KOPT-K1 (cell line): ENCODE results near the gene ZDHHC21.

ENCODE experiments used
- H3K27ac ChIP-seq: fragments of 200-600 bp; sonication (generic); 2 replicates; pipeline ENCODE4 v1.5.1; 2016; ENCODE audit warnings: antibody characterized with exemption, mild to moderate bottlenecking, low read depth, low read length; ENCODE audit not compliant: poor library complexity, severe bottlenecking
- H3K36me3 ChIP-seq: fragments of 200-600 bp; sonication (generic); 2 replicates; pipeline ENCODE4 v1.5.1; 2017; ENCODE audit warnings: antibody characterized with exemption, mild to moderate bottlenecking, low read length, moderate library complexity; ENCODE audit not compliant: insufficient read depth
- H3K9me3 ChIP-seq: fragments of 200-600 bp; sonication (generic); 2 replicates; pipeline ENCODE4 v1.5.1; 2017; ENCODE audit warnings: antibody characterized with exemption, low read length, mild to moderate bottlenecking; ENCODE audit not compliant: insufficient read depth, poor library complexity, severe bottlenecking

ZDHHC21 gene, protein sequence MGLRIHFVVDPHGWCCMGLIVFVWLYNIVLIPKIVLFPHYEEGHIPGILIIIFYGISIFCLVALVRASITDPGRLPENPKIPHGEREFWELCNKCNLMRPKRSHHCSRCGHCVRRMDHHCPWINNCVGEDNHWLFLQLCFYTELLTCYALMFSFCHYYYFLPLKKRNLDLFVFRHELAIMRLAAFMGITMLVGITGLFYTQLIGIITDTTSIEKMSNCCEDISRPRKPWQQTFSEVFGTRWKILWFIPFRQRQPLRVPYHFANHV

GRCh38 chr9:14693251-14693861 lies at the start of gene ZDHHC21:
ZDHHC21 (minus strand) TSS chr9:14693432; CDS start chr9:14674340, 19,092 bp downstream.
- Histone ChIP-seq H3K9me3 (no peaks in the 10 kb centered on the region), H3K27ac (no peak within 1 kb of the TSS), H3K36me3 (no peaks in the 10 kb centered on the region)

DNA sequence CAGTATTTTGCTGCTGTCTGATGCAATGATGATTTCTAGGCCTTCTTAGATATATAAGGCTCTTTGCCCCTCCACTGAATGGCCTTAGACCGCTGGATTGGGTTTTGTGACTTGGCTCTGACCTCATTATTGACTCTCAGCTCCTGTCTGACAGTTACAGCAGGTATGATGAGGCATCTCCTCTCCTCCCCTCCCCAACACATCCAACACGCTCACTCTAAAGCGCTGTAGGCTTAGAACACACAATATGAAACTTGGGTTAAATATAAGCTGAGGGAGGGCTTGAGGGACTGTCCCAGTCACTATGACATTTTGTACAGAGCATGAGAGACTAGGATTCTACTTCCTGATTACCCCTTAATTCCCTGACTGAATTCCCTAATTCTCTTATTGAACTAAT lies 48.1 kb upstream of the ZDHHC21 start:
- H3K9me3 ChIP-seq = no peaks in the 10 kb centered on the region
- H3K27ac ChIP-seq = no peak overlapping the region
- H3K36me3 ChIP-seq = no peaks in the 10 kb centered on the region

DNA sequence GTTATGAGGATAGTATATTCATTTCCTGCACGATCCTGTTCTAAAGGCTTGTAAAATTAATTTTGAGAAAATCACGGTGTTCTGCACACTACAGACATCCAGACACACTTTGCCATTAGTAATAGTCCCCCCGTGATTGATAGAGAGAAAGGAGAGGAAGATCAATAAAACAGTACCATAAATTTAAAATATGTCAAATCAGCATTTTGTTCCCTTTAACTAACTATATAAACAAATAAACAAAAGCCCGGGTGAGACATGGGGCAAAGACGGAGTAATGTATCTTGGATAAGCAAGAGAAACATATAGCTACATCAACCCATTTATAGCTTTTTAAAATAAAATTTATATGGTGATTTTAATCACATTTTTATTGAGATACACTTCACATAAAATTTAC lies 39.9 kb upstream of the ZDHHC21 start:
- no peaks in the 10 kb centered on the region for H3K9me3 ChIP-seq
- H3K27ac ChIP-seq = no peak overlapping the region
- no peaks in the 10 kb centered on the region for H3K36me3 ChIP-seq

GRCh38 chr9:14731294-14731981 lies 38.2 kb upstream of the ZDHHC21 start:
- no peaks in the 10 kb centered on the region for H3K36me3 ChIP-seq
- H3K27ac ChIP-seq = no peak overlapping the region
- no peaks in the 10 kb centered on the region for H3K9me3 ChIP-seq

DNA sequence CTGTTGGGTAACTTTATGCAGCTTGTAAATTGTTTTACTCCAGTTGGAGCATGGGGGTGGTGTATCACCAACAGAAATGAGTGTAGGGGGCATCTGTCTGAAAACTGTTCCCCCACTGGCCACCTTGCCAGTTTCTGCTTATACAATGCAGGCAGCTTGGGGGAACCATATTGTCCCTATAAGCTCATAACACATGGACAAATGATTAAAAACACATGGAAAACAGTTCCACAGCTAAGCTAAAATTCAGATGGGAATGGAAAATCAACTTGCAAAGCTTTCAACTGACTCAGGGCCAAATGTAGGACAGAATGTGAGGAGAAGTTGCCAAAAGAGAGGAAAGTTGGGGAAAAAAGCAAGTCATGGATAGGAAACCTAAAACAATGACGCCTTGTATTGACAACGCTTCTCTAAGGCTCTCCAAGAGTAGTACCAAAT lies 37.2 kb upstream of the ZDHHC21 start:
- no peaks in the 10 kb centered on the region for H3K36me3 ChIP-seq
- H3K27ac ChIP-seq = no peak overlapping the region
- H3K9me3 ChIP-seq = no peaks in the 10 kb centered on the region

- no peak overlapping the region for H3K27ac ChIP-seq
- H3K36me3 ChIP-seq = no peaks in the 10 kb centered on the region
- no peaks in the 10 kb centered on the region for H3K9me3 ChIP-seq
Observed at GRCh38 chr9:14723301-14723700, 30.1 kb upstream of the ZDHHC21 start.

- Histone ChIP-seq H3K27ac (no peak within 1 kb of the TSS), H3K9me3 (no peaks in the 10 kb centered on the region), H3K36me3 (no peaks in the 10 kb centered on the region)
Observed at GRCh38 chr9:14722391-14723035, 29.3 kb upstream of the ZDHHC21 start, which contains the start of gene CER1. CER1 (minus strand) TSS chr9:14722733; CDS start chr9:14722672, 61 bp downstream.

DNA sequence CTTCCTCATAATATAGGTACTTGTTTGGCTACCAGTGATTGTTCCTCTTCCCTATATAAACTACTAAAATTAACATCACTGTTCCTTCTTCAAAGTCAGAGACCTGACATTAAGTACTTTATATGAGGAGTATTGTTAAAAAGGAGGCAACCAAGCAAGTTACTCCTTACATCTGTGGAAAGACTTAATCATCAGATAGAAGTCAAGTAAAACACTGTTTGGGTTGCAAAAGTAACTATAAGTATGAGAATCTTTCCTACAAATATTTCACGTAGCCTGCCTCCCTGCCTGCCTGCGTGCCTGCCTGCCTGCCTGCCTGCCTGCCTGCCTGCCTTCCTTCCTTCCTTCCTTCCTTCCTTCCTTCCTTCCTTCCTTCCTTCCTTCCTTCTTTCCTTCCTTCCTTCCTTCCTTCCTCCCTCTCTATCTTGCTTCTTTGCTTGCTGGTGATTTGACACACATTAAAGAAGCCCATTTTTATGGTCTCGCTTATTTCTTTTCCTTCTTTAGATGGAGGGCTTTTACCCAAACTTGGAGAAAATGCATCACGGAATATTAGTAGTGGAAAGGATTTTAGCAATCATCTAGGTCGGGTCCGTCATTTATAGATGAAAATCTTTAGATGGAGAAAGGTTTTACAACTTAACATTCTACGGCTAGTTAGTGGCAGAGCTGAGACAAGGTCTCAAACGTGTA lies 26.1 kb upstream of the ZDHHC21 start:
- Histone ChIP-seq H3K9me3 (no peaks in the 10 kb centered on the region), H3K27ac (no peak overlapping the region), H3K36me3 (no peaks in the 10 kb centered on the region)

GRCh38 chr9:14715102-14715501 lies 21.9 kb upstream of the ZDHHC21 start:
- no peaks in the 10 kb centered on the region for H3K36me3 ChIP-seq
- H3K9me3 ChIP-seq = no peaks in the 10 kb centered on the region
- no peak overlapping the region for H3K27ac ChIP-seq

DNA sequence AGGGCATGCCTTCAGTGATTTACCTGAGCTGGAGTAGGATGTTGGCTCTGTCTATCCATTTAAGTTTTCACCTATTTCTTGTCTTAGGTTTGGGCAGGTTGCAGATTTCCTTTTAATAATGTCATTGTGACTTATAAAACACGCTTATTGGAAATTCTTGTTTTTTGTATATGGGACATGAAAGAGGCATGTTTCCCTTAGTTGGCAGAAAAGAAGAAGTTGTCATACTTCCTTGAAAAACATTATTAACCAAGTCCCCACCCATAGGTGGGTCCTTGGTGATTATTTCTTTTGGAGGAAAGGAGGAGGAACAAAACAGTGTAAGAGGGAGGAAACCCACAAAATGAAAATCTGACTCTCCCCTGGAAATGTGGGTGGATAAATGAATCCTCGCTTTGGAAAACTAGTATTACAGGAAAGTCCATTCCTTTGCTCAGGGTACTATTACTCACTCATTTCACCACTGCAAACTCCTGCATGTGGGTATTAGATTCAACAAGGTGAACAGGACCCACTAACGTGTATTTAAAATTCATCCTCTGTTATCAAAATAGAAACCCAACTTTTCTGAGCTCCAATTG lies 20.0 kb upstream of the ZDHHC21 start:
- Histone ChIP-seq H3K36me3 (no peaks in the 10 kb centered on the region), H3K9me3 (no peaks in the 10 kb centered on the region), H3K27ac (no peak overlapping the region)

GRCh38 chr9:14710804-14711203 lies 17.6 kb upstream of the ZDHHC21 start:
- no peaks in the 10 kb centered on the region for H3K36me3 ChIP-seq
- no peak overlapping the region for H3K27ac ChIP-seq
- H3K9me3 ChIP-seq = peaks cover 1% of the 10 kb centered on the region

- H3K9me3 ChIP-seq = peaks cover 19% of the 10 kb centered on the region
Observed at GRCh38 chr9:14706530-14707140, 13.4 kb upstream of the ZDHHC21 start.

GRCh38 chr9:14705079-14705478 lies 11.8 kb upstream of the ZDHHC21 start:
- no peak overlapping the region for H3K27ac ChIP-seq
- H3K9me3 ChIP-seq = peaks cover 19% of the 10 kb centered on the region
- H3K36me3 ChIP-seq = no peaks in the 10 kb centered on the region

More at GRCh38 chr9:14706530-14707140, 13.4 kb upstream of the ZDHHC21 start:
- no peak overlapping the region for H3K27ac ChIP-seq
- no peaks in the 10 kb centered on the region for H3K36me3 ChIP-seq

DNA sequence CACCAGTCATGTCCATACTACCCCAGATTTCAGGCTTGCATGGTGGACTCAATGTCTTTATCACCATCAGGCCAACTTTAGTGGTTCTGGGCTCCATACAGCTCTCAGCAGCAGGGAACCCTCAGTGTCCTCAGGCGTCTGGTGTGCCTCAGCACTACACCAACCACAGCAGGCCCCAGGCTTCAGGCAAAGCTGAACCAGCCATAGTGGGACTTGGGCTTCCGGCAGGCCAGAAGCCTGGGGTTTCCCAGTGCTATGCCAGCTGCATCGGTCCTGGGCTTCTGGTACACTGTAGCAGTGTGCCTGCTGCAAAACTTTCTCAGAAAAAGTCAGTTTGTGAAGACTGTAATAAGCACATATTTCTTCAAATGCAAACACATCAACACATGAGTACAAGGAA lies 11.0 kb upstream of the ZDHHC21 start:
- no peak overlapping the region for H3K27ac ChIP-seq
- H3K36me3 ChIP-seq = no peaks in the 10 kb centered on the region
- peaks cover 19% of the 10 kb centered on the region for H3K9me3 ChIP-seq
